GM20000 (cell line): ENCODE measurements around the gene ZNF668.

Experiments
- DNase-seq: peaks from one replicate; pipeline ENCODE4 v3.0.0; 2012; ENCODE audit warnings: low spot score
- CTCF ChIP-seq: IDR thresholded peaks from 2 replicates; pipeline ENCODE4 v1.5.1; 2012; ENCODE audit warnings: mild to moderate bottlenecking, control low read depth; ENCODE audit errors: extremely low read depth, missing control alignments

Gene ZNF668

GRCh38 chr16:31073970-31074813, at the start of gene ZNF668, which contains the start of gene ZNF646:
Gene ZNF668, minus strand, starts transcription at chr16:31074240. Its CDS starts 9,781 bp downstream, at chr16:31064459.
Gene ZNF646, plus strand, starts transcription at chr16:31074422. Its CDS starts 1,903 bp downstream, at chr16:31076325.
- no peak for TF ChIP-seq CTCF
- DNase-seq: peak; percentile 97

GRCh38 chr16:31120129-31120528, 46.1 kb upstream of the ZNF668 start:
- no peak for DNase-seq

GRCh38 chr16:31118223-31119155, 44.4 kb upstream of the ZNF668 start:
- no peak for TF ChIP-seq CTCF
- no peak for DNase-seq

More at GRCh38 chr16:31120129-31120528, 46.1 kb upstream of the ZNF668 start:
- no peak for TF ChIP-seq CTCF

GRCh38 chr16:31117384-31118222, 43.6 kb upstream of the ZNF668 start, which contains the start of gene KAT8:
Gene KAT8, plus strand, starts transcription at chr16:31117664. Its CDS starts 18 bp downstream, at chr16:31117682.
- DNase-seq: peak; percentile 99

GRCh38 chr16:31114468-31114867, 40.4 kb upstream of the ZNF668 start:
- DNase-seq: no peak
- no peak for TF ChIP-seq CTCF

More at GRCh38 chr16:31117384-31118222, 43.6 kb upstream of the ZNF668 start, which contains the start of gene KAT8:
- TF ChIP-seq CTCF: no peak

- TF ChIP-seq CTCF: no peak
- no peak for DNase-seq
Observed at GRCh38 chr16:31113121-31114120, 39.4 kb upstream of the ZNF668 start.
